ENCODE data around the gene SDC3.

SDC3 gene

DNA sequence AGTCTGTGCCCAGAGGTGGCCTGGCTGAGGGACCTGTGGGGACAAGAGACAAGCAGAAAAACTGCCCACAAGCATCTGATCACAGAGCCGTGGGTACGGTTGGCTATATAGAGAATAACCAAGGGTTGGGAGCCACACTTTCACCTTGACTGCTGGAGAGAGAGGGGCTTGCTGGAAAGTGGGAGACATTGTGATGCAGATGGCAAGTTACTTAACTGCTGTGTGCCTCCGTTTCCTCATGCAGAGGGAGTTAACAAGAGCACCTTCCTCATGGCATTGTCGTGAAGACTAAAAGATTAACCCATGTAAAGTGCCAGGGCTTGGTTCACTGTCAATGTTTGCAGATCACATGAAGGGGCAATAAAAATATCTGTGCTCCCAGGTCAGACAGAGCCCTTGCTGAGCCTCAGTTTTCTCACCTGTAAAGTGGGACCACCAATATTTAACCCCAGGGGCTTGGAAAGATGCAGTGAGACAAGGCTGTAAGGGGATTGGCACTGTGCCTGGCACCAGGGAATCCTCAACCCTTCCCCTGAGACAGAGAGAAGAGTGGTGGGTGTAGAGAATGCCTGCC, 52.8 kb downstream of the SDC3 start:
- no peak for FAIRE-seq
- no peak for DNase-seq (ENCODE audit: low spot score)

DNA sequence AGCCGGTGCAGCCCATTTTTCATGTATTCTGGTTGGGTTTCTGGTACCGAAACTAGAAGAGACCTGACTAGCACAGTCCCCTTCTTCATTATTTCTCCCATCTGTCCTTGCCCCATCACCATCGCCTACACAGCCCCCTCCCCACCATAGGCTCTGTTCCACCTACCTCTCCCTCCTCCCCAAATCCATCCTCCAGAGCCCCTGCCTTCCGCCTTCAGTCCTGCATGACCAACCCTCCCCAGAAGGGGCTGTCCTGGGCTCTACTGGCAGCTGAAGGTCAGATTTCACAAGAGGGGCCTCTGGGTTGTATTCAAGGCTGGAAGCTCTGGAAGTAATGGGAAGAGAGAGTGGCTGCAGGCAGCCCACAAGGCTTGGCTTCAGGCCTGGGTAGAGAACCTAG, 55.2 kb downstream of the SDC3 start:
- no peak for FAIRE-seq
- no peak for DNase-seq (ENCODE audit: low spot score)

DNA sequence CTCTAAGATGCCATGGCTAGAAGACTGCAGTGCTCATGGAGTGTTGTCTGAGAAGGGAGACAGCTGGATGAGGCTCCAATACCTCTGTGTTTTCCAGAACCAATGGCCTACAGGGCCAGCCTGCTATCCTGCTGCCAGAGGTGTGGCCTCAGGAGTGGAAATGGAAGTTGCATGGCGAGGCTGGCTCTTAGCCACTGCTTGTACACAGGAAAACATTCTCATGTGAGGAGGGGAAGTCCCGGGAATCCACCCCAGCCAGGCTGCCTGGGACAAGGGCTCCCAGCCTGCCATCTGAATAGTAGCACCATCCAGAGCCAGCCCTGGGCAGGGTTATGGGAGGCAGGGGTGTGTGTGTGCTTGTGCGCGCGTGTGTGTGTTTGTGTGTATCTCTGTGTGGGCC, 56.5 kb downstream of the SDC3 start:
- DNase-seq (ENCODE audit: low spot score) (no peak), FAIRE-seq (no peak)

DNA sequence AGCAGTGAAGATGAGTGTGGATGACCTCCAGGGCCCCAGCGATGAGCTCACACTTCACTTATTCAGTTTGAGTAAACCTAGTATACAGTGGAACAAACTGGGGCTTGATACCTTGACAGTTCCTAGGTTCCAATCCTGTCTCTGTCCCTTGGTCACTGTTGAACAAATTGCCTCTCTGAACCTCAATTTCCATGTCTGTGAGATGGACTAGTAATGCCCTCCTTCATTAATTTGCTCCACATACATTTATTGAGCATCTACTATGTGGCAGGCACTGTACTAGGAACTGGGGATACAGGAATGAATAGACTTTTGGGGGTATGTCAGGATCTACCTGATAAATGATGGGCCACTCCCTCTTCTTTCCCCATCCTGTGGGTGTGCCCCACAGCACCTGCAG, 57.3 kb downstream of the SDC3 start:
- DNase-seq (ENCODE audit: low spot score), result no peak
- FAIRE-seq, result no peak

DNA sequence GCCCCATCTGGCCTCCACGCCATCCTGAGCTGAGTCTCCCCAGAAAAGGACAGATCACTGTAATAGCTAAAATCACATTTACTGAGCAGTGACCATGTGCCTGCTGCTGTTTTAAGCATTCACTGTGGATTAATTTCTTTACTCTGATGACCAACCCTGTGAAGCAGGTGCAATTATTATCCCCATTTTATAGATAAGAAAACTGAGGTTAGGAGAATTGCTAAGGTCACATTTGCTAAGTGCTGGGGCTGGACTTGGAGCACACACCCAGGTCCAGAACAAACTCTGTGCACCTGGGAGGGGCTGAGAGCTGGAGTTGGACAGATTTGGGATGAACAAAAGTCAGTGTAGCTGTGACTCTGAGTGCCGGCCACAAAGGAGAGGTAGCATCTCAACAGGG, 58.0 kb downstream of the SDC3 start:
- no peak for FAIRE-seq
- DNase-seq (ENCODE audit: low spot score), result no peak

DNA sequence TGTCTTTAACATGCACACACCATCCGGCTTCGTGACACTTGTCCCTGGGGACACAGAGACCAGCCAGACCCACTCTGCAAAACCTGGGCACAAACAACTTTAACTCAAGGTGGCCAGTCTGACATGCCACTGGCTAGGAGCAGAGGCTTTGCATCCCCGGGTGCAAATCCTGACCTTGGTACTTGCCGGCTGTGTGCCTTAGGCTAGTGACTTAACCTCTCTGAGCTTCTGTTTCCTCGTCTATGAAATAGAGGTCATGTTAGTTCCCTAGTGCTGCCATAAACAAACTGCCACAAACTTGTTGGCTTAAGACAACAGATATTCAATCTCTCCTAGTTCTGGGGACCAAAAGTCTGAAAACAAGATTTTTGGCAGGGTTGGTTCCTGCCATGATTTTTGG, 60.4 kb downstream of the SDC3 start:
- no peak for FAIRE-seq
- no peak for DNase-seq (ENCODE audit: low spot score)

DNA sequence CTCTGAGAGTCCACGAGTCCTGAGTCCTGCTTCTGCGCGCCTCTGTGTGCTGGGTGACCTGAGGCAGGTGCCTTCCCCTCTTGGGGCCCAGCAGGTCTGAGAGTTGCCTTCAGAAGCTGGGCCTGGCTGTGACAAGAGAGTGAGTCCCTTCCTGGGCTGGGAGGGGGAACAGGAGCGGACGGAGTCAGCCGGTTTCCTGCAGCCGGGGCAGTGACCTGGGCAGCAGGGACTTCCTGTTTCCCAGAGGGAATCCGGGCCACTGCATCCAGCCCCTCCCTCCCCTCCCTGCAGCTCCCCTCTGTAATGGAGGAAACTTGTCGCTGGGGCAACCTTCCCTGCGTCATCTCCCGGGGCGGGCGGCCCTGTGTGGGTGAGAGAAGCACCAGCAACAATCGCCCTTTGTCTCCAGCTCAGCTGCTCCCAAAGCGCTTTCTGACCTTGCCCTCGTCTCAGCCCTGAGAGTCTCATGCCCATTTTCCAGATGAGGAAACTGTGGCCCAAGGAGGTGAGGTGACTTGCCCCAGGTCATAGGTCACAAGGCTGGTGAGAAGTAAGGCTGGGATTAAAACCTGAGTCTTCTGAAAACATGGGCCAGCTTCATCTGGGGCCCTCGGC, 61.1 kb downstream of the SDC3 start:
- DNase-seq (ENCODE audit: low spot score) (peak; percentile 85), FAIRE-seq (no peak)

DNA sequence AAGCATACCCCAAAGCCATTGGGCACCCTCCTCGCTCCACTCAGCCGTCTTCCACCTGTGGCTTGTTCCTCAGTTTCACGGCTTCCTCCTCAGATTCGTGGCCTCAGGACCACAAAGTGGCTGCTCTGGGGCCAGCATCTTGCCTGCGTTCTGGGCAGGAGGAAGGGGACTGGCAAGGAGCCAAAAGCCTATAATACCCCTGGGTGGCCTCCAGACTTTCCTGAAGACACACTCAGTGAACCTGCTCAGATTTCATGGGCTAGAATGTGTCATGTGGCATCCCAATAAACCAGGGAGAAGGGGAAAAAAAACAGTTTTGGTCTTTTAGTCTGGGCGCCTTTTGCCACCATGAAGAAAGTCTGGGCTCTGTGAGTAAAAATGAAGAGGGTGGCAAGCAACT, 62.0 kb downstream of the SDC3 start:
- no peak for FAIRE-seq

DNA sequence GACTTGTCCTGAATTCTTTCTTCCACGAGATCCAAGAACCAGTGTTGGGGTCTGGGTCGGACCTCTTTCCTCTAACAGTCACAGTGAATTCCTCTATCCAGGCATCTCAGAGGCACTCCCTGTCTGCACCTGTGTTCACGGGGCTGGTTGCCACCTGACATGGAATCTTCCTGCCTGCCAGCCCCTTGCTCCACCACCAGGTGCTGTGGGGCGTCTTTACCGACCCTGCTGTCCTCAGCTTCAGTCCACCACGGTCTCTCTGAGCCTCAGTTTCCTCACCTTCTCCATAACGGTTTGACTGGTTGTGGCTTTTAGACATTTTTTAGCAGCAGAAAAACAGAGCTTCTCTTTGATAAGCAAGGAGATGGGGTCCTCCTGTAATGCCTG, 62.7 kb downstream of the SDC3 start:
- DNase-seq (ENCODE audit: low spot score) (no peak), FAIRE-seq (no peak)

More for the DNA sequence above, 62.0 kb downstream of the SDC3 start:
- no peak for DNase-seq (ENCODE audit: low spot score)

DNA sequence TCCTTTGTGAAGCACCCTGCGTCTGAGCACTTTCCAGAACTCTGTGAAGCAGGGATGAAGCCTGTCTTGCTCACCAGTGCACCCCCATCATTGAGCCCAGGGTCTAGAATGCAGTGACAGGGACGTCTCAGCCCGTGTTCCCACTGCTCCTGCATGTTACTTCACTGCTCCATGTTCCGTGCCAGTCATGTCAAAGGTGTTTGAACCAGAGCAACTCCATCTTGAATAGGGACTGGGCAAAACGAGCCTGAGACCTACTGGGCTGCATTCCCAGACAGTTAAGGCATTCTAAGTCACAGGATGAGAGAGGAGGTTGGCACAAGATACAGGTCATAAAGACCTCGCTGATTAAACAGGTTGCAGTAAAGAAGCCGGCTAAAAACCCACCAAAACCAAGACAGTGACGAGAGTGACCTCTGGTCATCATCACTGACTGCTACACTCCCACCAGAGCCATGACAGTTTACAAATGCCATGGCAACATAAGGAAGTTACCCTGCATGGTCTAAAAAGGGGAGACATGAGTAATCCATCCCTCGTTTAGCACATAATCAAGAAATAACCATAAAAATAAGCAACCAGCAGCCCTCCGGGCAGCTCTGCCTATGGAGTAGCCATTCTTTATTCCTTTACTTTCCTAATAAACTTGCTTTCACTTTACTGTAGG, 63.2 kb downstream of the SDC3 start:
- FAIRE-seq, result no peak
- DNase-seq (ENCODE audit: low spot score), result no peak

DNA sequence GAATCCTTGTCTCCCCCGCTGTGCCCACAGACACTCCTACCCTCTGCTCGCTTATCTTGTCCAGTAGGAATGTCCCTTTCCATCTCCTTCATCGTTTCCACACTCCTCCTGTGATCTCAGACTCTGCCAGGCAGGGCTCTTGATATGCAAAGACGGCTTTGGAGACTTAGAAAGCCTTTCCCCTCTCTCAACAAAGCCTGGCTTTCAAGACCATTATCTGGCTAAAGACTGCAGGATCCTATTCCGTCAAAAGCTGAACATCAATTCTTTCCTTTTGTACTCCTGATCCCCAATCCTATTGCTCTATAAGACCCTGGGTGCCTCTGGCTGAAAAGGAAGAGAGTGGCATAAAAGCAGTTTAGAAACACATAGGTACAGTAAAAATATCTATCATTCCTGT, 63.9 kb downstream of the SDC3 start:
- FAIRE-seq, result no peak

DNA sequence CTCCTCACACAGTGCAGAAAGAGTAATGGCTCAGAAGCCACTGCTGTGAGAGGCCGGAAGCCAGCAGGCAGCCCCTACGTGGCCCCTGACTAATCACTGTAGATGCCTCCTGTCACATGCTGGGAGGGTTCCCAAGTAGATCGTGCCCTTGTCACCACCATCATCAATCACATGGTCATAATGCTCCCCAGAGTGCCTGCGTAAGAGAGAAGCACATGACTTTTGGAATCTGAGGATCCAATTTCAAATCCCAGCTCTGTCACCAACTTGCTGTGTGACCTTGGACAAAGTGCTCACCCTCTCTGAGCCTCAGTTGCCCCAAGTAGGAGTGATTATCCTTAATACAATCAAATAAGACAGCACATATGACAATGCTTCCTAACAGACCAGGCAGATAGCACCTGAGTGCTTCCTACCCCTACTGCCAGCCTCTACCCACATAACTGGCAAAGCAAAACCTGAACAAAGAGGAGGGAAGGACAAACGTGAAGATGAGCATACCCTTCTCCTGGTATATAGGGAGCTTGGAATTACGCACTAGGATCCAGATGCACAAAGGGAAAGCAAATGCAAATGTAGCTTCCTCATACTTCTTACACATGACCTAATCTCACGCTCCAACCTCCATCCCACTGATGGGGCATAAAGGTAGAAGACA, 65.7 kb downstream of the SDC3 start:
- DNase-seq (ENCODE audit: low spot score) (no peak), FAIRE-seq (no peak)

More for the DNA sequence above, 63.9 kb downstream of the SDC3 start:
- DNase-seq (ENCODE audit: low spot score), result no peak

DNA sequence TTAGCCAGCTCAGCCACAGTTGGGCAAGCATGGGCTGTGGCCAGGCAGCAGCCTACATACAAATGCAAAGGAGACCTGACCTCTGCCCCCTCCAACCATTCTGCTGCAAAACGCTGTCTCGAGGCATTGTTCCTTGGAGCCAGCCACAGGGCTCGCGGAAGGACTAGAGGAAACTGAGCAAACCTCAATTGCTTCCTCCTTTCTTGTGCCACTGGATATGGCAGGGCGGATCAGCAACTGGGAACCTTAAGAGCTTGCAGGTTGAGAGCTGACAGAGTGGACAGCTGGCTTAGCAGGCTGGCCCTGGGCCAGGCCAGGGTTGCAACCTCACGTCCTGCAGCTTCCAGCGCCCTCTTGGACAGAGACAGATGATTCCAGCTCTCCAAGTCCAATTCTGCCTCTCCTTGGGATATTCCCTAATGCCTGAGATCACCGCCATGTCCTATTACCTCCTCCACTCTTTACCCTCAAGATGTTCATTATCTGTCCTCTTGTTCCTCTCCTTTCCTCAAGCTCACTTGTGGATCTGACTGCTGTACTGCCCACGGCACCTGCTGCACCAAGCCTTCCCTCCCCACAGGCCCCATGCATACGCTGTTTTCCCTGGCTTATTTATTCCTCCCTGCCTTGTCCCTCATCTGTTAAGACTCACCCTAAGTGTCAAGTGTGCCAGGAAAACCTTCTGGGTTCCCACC, 67.5 kb downstream of the SDC3 start:
- FAIRE-seq (no peak), DNase-seq (ENCODE audit: low spot score) (no peak)

DNA sequence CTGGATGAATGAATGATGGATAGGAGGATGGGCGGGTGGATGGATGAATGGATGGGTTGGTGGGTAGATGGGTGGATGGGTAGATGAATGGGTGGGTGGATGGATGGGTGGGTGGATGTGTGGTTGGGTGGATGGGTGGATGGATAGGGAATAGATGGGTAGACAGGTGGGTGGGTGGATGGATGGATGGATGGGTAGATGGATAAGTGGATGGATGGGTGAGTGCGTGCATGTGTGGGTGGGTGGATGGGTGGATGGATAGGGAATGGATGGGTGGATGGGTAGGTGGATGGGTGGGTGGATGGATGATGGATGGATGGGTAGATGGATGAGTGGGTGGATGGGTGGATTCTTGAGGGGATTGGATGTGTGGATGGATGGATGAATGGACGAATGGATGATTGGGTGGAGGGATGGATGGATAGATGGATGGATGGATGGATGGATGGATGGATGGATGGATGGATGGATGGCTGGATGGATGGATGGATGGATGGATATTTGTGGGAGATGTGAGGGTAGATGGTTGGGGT, 68.7 kb downstream of the SDC3 start:
- DNase-seq (ENCODE audit: low spot score), result no peak
- no peak for FAIRE-seq

DNA sequence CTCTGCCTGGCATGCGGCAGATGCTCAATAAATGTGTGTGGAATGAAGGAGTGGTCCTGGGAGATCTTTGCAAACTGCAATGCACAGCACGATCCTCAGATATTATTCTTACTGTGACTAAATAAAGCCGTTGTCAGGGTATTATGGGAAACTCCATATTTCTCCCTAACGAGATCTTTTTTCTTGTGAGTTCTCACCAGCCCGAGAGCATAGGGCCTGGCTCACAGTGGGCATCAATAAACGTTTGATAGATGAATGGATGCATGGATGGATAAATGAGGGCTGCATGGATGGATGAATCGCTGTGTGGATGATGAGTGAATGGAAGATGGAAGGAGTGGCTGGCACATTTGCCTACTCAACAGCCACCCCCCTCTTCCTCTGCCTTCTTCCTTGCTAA, 69.6 kb downstream of the SDC3 start:
- no peak for DNase-seq (ENCODE audit: low spot score)
- no peak for FAIRE-seq

DNA sequence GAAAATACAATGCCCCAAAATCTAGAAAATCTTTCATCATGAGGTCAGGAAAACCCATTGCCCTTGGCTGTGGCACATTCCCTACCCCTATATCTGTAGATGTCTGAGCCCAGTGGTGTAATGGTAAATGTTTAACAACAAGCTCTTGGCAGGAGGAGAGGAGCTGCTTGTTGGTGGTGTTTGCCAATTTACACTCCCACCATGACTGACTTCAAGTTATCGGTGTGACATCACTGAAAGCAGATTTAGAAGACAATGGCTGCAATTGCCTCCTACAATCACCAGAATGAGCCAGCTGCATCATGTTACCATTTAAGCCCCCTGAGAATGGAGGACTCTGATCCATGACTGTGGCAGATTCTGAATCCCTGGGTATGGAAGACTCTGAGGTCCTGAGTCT, 70.9 kb downstream of the SDC3 start:
- no peak for FAIRE-seq
- DNase-seq (ENCODE audit: low spot score), result no peak

DNA sequence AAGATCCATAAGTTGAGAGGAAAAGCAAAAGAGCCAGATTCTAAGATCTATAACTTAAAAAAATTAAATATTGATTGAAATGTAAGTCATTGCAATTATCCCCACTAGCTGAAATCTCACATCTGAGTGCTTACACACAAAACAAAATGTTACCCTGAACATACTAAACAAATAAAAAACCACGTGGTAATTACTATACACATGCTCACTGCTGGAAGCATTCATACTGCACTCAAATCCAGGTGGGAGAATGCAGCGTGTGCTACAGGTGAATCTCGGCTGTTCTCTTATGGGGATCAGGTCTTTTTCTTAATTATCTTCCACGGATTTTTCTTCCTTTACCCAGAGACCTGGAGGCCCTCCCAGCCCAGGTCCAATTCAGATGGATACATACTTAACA, 74.3 kb downstream of the SDC3 start:
- DNase-seq (ENCODE audit: low spot score), result no peak
- no peak for FAIRE-seq

DNA sequence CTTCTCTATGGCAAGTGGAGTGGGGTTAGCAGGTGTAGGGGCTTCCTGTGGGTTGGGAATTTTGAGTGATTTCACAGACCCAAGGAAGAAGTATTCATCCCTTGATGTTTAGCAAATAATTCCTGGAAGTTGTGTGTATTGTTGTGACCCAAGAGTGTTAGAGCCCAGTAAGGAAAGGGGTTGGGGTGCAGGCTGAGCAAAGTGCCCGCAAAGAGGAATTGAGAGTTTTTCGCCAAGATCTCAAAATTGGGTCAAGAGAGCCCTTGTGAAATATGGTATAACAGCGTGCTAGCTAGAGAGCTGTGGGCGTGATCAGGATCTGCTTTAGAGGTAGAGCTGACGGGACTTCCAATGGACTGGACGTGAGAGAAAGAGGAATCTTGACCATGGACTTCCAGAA, 78.0 kb downstream of the SDC3 start:
- DNase-seq (ENCODE audit: low spot score) (no peak), FAIRE-seq (no peak)

DNA sequence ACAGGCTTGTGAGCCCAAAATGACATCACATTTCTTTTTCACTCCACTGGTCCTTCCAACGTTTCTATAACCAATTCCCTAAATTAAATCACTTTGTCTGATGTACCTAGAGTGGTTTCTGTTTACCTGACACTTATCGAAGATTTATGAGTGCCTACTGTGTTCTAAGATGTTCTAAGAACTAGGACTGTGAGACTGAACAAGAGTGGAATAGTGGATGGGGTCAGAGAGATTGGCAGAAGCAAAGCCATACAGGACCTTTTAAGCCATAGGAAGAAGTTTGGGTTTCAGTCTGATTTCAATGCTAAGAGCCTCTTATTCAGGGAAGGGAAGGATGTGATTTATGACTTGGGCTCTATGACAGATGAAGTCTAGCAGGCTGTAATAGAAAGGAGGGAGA, 78.7 kb downstream of the SDC3 start:
- no peak for FAIRE-seq
- no peak for DNase-seq (ENCODE audit: low spot score)

DNA sequence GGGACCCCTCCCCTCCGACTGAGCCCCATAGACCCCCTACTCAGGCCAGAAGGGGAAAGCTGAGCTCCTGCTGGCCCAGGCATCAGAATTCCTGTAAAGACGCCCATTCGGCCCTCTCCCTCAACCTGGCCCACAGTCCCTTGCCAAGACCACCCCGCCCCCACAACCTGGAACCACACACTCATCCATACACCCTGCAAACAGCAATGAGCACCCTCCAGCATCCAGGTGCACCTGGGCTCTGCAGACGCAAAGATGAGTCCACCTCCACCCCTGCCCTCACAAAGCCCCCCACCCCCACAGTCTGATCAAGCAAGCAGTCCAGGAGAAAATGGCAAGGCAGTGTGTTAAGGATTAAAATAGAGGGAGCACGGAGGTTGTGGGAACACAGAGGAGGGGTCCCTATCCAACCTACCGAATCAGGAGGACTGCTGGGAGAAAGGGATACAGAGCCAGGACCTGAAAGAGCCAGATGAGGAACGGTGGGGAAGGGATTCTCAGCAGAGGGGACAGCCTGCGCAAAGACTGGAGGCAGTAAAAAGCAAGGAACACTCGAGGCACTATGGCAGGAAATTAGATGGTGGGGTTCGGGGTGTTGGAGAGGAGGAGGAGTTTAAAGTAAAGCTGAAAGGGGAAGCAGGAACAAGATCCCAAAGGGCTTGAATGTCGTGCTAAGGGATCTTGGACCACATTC, 83.7 kb downstream of the SDC3 start:
- DNase-seq (ENCODE audit: low spot score) (peak; percentile 38), FAIRE-seq (peak; percentile 50)

Data from urothelium cell line (cell line).